Airway epithelial cell (primary cell): ENCODE data around the gene CNR1. TPM values are rescaled to one million over a fixed set of nuclear protein-coding genes. Genes with fewer than 3 reads are reported as not detected.

Experiments used
- total RNA-seq: library from RNA; depleted of rRNA; stranded (reverse); fragments of >200 nt; gene quantifications from 2 replicates; pipeline ENCODE4 v1.2.3, GENCODE V29; 2015

Gene CNR1
- not detected in 2 replicates for total RNA-seq

GRCh38 chr6:88165844-88166492 is at the start of gene CNR1:
CNR1 (minus strand) TSS chr6:88166347; CDS start chr6:88145274, 21,073 bp downstream.

Other genes starting within 250 kb of the CNR1 start
- gene SPACA1, start 118.5 kb downstream of the CNR1 start, total RNA-seq = not detected in 2 replicates